ENCODE data around the gene MYBPHL. TPM values are rescaled to one million over a fixed set of nuclear protein-coding genes. Genes with fewer than 3 reads are reported as not detected.
"Not testable (repeated sequence)": the region's sequence is repeated elsewhere in the genome, so short reads cannot be mapped to it uniquely, and the experiment has no call there.

The MYBPHL gene
- total and polyA plus RNA-seq, 2 experiments from 2014 or later = not detected

DNA sequence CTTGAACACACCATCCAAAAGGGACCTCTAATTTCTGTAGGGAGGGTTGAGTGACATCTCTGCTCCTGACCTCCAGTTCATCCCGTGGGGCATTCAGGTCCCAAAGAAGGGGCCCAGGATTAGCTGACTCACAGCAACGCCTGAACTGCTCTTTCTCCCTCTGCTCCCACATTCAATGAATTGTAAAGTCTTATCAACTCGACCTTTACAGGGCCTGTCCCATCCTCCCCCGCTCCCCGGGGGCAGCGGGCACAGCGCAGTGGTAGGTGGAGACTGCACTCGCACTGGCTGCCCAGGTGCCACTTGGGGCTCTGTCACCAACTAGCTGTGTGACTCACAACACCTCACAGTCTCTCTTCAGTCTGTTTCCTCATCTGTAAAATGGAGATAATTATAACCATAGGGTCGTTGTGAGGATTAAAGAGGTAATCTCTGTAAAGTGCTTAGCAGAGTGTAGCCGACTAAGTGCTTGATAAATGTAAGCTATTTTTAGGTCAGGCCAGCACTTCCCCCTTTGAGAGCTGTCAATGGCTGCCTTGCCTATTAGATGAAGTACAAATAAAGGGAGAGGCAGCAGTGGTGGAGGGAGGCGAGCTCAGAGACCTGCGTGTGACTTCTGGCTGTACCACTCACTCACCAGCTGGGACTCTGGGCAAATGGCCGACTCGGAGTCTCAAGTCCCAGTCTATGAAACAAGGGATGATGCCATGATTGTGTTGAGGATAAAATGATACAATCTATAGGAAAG, 637 bp upstream of the MYBPHL start:
- Mint-ChIP-seq H3K27me3 (ENCODE audit: insufficient read depth, low read depth, poor library complexity) (no peaks in the 10 kb centered on the region), H3K4me3 (no peak overlapping the region), H3K4me1 (peaks cover 17% of the 10 kb centered on the region), H3K36me3 (ENCODE audit: low read depth) (no peaks in the 10 kb centered on the region), H3K27ac (peak overlapping the region; percentile 14; the same call in 1 of the 2 replicates), H3K9me3 (no peaks in the 10 kb centered on the region)
- H3F3A ChIP-seq (replicated peaks; ENCODE audit: low read depth) = no peaks in the 10 kb centered on the region
- no peaks in the 10 kb centered on the region for H3K9me2 ChIP-seq (ENCODE audit: insufficient read depth)
- H2AFZ ChIP-seq = no peak overlapping the region
- TF ChIP-seq STAT1 (IDR thresholded peaks at IDR 0.05; ENCODE audit: unreplicated experiment) (no peak), ZNF331 (CRISPR knock-in tag; IDR thresholded peaks at IDR 0.05; ENCODE audit: low read depth) (no peak), EZH2 (IDR thresholded peaks at IDR 0.05; ENCODE audit: low read depth, unreplicated experiment) (no peak), CREB1 (CRISPR knock-in tag; IDR thresholded peaks at IDR 0.05; ENCODE audit: low read depth) (no peak), POLR2AphosphoS5 (IDR thresholded peaks at IDR 0.05; ENCODE audit: low read depth) (no peak), EZH2phosphoT487 (IDR thresholded peaks at IDR 0.05; ENCODE audit: unreplicated experiment) (no peak), ZNF114 (CRISPR knock-in tag; IDR thresholded peaks at IDR 0.05) (no peak)
- TF ChIP-seq, protein P1, sequence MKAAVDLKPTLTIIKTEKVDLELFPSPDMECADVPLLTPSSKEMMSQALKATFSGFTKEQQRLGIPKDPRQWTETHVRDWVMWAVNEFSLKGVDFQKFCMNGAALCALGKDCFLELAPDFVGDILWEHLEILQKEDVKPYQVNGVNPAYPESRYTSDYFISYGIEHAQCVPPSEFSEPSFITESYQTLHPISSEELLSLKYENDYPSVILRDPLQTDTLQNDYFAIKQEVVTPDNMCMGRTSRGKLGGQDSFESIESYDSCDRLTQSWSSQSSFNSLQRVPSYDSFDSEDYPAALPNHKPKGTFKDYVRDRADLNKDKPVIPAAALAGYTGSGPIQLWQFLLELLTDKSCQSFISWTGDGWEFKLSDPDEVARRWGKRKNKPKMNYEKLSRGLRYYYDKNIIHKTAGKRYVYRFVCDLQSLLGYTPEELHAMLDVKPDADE (IDR thresholded peaks at IDR 0.05) = no peak
- TF ChIP-seq, protein P2, sequence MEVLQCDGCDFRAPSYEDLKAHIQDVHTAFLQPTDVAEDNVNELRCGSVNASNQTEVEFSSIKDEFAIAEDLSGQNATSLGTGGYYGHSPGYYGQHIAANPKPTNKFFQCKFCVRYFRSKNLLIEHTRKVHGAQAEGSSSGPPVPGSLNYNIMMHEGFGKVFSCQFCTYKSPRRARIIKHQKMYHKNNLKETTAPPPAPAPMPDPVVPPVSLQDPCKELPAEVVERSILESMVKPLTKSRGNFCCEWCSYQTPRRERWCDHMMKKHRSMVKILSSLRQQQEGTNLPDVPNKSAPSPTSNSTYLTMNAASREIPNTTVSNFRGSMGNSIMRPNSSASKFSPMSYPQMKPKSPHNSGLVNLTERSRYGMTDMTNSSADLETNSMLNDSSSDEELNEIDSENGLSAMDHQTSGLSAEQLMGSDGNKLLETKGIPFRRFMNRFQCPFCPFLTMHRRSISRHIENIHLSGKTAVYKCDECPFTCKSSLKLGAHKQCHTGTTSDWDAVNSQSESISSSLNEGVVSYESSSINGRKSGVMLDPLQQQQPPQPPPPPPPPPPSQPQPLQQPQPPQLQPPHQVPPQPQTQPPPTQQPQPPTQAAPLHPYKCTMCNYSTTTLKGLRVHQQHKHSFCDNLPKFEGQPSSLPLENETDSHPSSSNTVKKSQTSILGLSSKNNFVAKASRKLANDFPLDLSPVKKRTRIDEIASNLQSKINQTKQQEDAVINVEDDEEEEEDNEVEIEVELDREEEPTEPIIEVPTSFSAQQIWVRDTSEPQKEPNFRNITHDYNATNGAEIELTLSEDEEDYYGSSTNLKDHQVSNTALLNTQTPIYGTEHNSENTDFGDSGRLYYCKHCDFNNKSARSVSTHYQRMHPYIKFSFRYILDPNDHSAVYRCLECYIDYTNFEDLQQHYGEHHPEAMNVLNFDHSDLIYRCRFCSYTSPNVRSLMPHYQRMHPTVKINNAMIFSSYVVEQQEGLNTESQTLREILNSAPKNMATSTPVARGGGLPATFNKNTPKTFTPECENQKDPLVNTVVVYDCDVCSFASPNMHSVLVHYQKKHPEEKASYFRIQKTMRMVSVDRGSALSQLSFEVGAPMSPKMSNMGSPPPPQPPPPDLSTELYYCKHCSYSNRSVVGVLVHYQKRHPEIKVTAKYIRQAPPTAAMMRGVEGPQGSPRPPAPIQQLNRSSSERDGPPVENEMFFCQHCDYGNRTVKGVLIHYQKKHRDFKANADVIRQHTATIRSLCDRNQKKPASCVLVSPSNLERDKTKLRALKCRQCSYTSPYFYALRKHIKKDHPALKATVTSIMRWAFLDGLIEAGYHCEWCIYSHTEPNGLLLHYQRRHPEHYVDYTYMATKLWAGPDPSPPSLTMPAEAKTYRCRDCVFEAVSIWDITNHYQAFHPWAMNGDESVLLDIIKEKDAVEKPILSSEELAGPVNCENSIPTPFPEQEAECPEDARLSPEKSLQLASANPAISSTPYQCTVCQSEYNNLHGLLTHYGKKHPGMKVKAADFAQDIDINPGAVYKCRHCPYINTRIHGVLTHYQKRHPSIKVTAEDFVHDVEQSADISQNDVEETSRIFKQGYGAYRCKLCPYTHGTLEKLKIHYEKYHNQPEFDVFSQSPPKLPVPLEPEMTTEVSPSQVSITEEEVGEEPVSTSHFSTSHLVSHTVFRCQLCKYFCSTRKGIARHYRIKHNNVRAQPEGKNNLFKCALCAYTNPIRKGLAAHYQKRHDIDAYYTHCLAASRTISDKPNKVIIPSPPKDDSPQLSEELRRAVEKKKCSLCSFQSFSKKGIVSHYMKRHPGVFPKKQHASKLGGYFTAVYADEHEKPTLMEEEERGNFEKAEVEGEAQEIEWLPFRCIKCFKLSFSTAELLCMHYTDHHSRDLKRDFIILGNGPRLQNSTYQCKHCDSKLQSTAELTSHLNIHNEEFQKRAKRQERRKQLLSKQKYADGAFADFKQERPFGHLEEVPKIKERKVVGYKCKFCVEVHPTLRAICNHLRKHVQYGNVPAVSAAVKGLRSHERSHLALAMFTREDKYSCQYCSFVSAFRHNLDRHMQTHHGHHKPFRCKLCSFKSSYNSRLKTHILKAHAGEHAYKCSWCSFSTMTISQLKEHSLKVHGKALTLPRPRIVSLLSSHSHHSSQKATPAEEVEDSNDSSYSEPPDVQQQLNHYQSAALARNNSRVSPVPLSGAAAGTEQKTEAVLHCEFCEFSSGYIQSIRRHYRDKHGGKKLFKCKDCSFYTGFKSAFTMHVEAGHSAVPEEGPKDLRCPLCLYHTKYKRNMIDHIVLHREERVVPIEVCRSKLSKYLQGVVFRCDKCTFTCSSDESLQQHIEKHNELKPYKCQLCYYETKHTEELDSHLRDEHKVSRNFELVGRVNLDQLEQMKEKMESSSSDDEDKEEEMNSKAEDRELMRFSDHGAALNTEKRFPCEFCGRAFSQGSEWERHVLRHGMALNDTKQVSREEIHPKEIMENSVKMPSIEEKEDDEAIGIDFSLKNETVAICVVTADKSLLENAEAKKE (CRISPR knock-in tag; IDR thresholded peaks at IDR 0.05) = no peak
- TF ChIP-seq, protein P3, sequence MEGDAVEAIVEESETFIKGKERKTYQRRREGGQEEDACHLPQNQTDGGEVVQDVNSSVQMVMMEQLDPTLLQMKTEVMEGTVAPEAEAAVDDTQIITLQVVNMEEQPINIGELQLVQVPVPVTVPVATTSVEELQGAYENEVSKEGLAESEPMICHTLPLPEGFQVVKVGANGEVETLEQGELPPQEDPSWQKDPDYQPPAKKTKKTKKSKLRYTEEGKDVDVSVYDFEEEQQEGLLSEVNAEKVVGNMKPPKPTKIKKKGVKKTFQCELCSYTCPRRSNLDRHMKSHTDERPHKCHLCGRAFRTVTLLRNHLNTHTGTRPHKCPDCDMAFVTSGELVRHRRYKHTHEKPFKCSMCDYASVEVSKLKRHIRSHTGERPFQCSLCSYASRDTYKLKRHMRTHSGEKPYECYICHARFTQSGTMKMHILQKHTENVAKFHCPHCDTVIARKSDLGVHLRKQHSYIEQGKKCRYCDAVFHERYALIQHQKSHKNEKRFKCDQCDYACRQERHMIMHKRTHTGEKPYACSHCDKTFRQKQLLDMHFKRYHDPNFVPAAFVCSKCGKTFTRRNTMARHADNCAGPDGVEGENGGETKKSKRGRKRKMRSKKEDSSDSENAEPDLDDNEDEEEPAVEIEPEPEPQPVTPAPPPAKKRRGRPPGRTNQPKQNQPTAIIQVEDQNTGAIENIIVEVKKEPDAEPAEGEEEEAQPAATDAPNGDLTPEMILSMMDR (conservative IDR thresholded peaks at IDR 0.05; ENCODE audit: low read depth in 2 of 2) = no peak
- peak overlapping the region; percentile 74; the same call in 1 of the 2 replicates for H3K27ac ChIP-seq (ENCODE audit: low read depth)
- H3K4me2 ChIP-seq = no peak overlapping the region
- no peak for DNase-seq (ENCODE audit: low spot score)
- H3K4me3 ChIP-seq = no peak overlapping the region
- no peaks in the 10 kb centered on the region for H3K27me3 ChIP-seq (ENCODE audit: insufficient read depth)
- peaks cover 12% of the 10 kb centered on the region; the same call in 1 of the 2 replicates for H3K4me1 ChIP-seq (ENCODE audit: insufficient read depth)
- peak; percentile 19 for ATAC-seq
- no peaks in the 10 kb centered on the region for H3K79me2 ChIP-seq (replicated peaks; ENCODE audit: insufficient read depth)
- no peaks in the 10 kb centered on the region for H3K36me3 ChIP-seq (ENCODE audit: insufficient read depth)
- H4K20me1 ChIP-seq (replicated peaks; ENCODE audit: insufficient read depth) = no peaks in the 10 kb centered on the region; the same call in 1 of the 2 replicates

DNA sequence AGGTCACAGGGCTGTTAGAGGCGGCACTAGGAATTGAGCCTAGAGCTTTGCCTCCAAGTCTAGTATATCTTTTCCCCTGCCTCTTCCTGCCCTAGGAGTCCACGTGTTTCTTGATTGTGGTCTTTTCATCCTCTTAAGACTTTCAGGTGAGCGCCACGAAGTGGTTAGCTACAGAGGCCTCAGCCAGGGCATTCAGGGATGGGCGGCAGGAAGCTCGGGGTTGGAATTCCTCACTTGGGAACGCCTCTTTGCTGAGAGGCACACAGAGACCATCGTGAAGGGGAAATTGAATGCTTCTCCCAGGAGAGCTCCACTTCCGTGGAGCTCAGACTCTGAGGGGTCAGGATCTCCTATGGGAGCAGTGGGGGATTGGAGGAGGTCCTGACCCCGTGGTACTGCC, 820 bp downstream of the MYBPHL start:
- not testable (repeated sequence) for H3K27ac ChIP-seq (ENCODE audit: low read depth); H3K9me2 ChIP-seq (ENCODE audit: insufficient read depth); H3K4me3 ChIP-seq; H3F3A ChIP-seq (replicated peaks; ENCODE audit: low read depth); H2AFZ ChIP-seq; H3K36me3 Mint-ChIP-seq (ENCODE audit: low read depth); H3K36me3 ChIP-seq (ENCODE audit: insufficient read depth); H3K27me3 ChIP-seq (ENCODE audit: insufficient read depth); H3K27me3 Mint-ChIP-seq (ENCODE audit: insufficient read depth, low read depth, poor library complexity); H3K9me3 Mint-ChIP-seq; H4K20me1 ChIP-seq (replicated peaks; ENCODE audit: insufficient read depth); H3K4me3 Mint-ChIP-seq; H3K79me2 ChIP-seq (replicated peaks; ENCODE audit: insufficient read depth)
- ATAC-seq (peak; percentile 57), DNase-seq (ENCODE audit: low spot score) (peak; percentile 64)
- H3K27ac Mint-ChIP-seq = peak overlapping the region; percentile 25; the same call in 1 of the 2 replicates
- H3K4me1 ChIP-seq (ENCODE audit: insufficient read depth) = peaks cover 12% of the 10 kb centered on the region; the same call in 1 of the 2 replicates
- peaks cover 17% of the 10 kb centered on the region for H3K4me1 Mint-ChIP-seq
- H3K4me2 ChIP-seq = 0 out of 2 replicates have a peak overlapping the region, but pooled peaks have one; percentile 60

All from GM23338 (cell line).